Sigmoid colon (tissue), 4 donors: Measurements from ENCODE around the gene MB.

Experiments
- CTCF ChIP-seq, 4 experiments: fragments of 450-650 bp in 3 of 4; fragments of 200-600 bp in 1 of 4; IDR thresholded peaks; one replicate each; pipeline ENCODE4 v1.5.1; 2016 to 2019; ENCODE audit warnings: antibody characterized with exemption in 4 of 4, mild to moderate bottlenecking in 3 of 4, moderate library complexity in 2 of 4
- EP300 ChIP-seq, 4 donors: sonication (generic); formaldehyde crosslinking; IDR thresholded peaks; one replicate each; pipeline ENCODE4 v1.6.1; 2017; ENCODE audit warnings: antibody characterized with exemption in 4 of 4
- POLR2A ChIP-seq, 2 donors: fragments of 450-650 bp; IDR thresholded peaks; one replicate each; pipeline ENCODE4 v1.6.1; 2016; ENCODE audit warnings: antibody characterized with exemption in 2 of 2, mild to moderate bottlenecking in 2 of 2, moderate library complexity in 2 of 2
- POLR2AphosphoS5 ChIP-seq, 4 donors: sonication (generic); formaldehyde crosslinking; IDR thresholded peaks; one replicate each; pipeline ENCODE4 v1.6.1; 2017; ENCODE audit warnings: antibody characterized with exemption in 4 of 4

- TF ChIP-seq EP300 (IDR thresholded peaks at IDR 0.05) (no peak), CTCF (IDR thresholded peaks at IDR 0.05) (no peak), POLR2AphosphoS5 (IDR thresholded peaks at IDR 0.05) (no peak), POLR2A (IDR thresholded peaks at IDR 0.05) (no peak)
Measured at GRCh38 chr22:35575116-35575748, 41.9 kb downstream of the MB start.
